NK-92 (cell line): Measurements from ENCODE around the gene CLP1.
"Not testable (repeated sequence)": the region's sequence is repeated elsewhere in the genome, so short reads cannot be mapped to it uniquely, and the experiment has no call there.

Source experiments
- DNase-seq: peaks from one replicate; lab custom pipeline; 2025; ENCODE audit not compliant: unreplicated experiment; lab: John Stamatoyannopoulos, UW

The CLP1 gene

DNA sequence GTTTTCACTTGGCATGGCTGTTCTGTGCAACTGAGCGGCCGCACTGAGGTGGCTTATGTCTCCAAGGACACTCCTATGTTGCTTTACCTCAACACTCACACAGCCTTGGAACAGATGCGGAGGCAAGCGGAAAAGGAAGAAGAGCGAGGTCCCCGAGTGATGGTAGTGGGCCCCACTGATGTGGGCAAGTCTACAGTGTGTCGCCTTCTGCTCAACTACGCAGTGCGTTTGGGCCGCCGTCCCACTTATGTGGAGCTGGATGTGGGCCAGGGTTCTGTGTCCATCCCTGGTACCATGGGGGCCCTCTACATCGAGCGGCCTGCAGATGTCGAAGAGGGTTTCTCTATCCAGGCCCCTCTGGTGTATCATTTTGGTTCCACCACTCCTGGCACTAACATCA lies 2.1 kb downstream of the CLP1 start:
- no peak for DNase-seq

DNA sequence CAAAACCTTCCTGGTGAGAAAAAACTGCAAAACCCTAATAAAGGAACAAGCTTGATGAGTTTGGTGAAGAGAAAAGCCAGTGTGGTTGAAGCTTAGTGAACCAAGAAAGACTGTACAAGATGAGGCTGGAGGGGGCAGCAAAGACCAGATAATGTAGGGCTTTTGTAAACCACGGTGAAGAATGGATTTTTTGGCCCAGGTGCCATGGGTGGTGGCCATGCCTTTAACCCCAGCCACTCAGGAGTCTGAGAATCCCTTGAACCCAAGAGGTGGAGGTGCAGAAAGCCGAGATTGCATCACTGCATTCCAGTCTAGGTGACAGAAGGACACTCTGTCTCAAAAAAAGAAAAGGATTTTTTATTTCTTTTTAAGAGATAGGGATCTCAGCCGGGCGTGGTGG lies 5.3 kb downstream of the CLP1 start:
- DNase-seq = no peak

DNA sequence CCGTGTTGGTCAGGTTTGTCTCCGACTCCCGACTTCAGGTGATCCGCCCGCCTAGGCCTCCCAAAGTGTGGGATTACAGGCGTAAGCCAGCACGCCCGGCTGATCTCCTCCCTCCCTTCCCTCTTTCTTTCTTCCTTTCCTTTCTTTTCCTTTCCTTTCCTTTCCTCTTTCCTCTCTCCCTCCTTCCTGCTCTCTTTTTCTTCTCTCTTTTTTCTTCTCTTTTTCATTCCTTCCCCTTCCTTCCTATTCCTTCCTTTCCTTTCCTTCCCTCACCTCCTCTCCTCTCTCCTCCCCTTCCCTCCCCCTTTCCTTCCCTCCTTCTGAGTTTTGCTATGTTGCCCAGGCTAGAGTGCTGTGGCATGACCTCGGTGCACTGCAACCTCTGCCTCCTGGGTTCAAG lies 6.4 kb downstream of the CLP1 start:
- DNase-seq = no peak

DNA sequence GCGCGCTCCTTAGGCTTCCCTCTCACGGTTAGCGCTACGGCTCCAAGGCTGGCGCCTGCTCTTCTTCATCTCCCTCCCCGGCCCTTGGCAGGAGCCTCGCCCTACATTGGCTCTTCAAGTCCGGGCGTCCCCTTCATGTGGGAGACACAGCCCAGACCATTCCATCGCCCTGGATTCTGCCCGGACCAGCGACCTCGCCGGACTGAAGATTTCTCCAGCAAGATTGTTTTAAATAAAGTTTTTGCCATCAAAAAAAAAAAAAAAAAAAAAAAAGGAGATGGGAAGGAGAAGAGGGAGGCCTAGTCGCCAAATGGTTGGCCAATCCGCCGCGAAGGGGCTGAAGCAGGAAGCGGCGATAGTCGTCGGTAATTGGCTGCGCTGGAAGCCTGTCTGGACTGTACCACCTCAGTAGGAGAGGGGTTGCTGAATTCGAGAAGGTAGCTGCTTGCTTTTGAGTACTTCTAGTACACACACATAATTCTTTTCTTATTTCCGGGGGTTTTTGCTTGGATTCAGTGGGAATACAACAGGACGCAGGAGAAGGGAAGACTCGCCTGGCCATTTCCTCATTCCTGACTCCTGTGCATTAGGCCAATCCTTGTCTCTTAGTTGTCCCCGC lies 9.7 kb downstream of the CLP1 start:
- DNase-seq = peak; percentile 60

DNA sequence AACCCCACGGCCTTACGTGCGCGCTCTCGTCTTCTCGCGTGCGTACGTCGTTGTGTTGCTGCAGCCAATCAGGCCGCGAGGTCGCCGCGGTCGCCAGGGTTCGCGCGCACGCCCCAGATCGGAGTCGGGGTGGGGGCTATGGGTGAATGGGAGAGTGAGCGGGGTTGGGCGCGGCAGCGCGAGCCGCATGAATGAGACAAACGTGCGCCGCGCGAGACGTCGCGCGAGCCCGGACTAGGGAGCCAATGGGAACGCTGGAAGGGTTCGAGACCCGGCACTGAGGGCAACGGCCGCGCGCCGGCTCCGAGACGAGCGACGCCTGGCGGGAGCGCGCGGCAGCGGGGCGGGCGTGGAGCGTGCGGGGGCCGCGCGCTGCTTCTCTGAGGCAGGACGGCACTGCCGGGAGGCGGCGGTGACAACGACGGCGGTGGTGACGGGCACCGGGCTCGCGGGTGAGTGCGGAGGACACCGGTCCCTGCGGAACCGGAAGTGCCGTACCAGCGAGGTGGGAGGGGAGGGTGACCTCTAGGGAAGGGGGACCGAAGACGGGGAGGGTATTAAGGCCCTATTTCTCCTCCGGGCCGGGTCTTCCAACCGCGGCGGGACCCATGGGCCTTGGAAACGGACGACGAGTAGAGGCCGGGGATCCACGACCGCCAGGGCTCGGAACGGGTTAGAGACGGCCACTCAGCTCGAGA lies 10.3 kb downstream of the CLP1 start, which contains the start of gene ZDHHC5:
TSS of gene ZDHHC5 (plus strand) at position 379 of the 698 bp plus-strand sequence. CDS start 4,977 bp downstream, outside the sequence.
- DNase-seq = peak; percentile 91

DNA sequence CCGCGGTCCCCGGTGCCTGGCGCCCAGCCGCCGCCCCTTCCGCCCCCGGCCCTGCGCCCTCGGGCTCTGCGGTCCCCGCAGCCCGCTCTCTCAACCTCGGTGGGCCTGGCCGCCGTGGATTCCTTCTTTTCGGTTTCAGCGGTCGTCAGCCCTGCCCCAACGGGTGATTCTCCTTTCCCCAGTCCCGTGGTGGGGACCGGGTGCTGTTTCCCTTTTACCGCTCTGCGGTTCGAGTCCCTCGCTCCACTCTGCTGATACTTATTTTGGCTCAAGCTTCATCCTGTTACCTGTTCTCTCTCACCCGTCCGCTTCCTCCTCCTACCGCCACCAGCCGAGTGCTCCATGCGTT lies 10.8 kb downstream of the CLP1 start:
- no peak for DNase-seq

DNA sequence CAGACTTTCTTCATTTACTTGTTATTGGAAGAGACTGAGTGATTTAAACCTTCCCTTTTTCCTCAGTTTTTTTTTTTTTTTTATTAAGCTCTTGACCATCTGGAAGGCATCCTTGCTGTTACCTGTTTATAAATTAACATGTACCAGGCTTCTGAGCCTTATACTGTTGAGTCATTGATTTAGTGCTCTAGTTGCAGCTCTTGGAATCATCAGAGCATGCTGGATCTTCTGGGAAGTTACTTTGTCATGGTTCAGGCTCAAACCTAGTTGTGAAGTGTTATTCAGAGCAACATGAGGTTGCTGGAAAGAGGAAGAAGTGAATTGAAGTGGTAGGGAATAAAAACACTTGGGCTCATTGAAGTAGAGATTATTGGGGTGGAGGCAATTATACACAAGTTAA lies 16.7 kb downstream of the CLP1 start:
- no peak for DNase-seq

DNA sequence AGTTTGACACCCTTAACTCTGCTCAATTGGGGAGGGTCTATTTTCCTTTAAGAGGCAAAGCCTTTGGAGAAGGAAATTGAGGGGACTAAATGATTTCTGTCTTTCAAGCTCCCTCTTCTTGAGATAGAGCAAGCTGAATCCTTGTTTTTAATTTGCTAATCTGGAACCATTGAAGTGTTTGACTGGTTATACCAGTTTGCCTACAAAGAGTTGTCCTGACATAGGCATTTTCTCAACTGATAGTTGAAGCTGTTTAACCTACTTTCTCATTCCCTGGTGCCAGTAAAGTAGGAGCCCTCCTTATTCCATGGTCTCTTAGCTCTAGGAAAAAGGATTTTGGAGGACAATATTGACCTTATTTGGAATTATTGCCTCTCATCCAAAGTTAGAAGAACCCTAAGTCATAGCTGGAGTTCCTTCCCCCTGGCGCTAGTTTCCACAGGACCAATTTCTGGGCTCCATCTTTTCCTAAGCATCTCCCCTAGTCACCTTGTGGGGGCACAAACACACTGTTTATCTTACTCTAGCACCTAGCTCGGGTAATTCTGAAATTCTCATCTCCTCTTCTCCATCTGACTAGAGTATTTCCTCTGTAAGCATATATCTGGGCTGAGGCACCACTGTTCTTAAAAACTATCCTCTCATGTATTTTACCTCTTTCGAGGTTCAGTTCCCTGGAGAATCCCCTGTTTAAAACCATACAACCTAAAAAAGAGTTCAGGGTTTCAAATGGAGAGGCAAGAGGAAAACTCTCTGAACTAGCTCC lies 17.8 kb downstream of the CLP1 start:
- no peak for DNase-seq

DNA sequence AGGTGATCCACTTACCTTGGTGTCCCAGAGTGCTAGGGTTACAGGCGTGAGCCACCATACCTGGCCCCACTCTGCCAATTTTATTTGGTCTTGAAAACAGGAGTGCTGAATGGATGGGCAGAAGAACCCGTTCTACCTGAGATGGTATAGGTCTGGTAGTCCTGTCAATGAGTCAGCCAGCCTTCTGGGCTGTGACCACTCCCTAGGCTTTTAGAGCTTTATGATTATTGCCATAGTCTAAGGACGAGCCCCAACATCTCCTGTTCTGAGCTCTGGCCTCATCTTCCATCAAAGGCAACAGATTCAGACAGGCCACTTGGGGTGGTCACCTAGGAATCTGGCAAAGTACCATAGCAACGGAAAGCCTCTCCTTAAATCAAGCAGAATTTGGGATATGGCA lies 21.8 kb downstream of the CLP1 start:
- no peak for DNase-seq

DNA sequence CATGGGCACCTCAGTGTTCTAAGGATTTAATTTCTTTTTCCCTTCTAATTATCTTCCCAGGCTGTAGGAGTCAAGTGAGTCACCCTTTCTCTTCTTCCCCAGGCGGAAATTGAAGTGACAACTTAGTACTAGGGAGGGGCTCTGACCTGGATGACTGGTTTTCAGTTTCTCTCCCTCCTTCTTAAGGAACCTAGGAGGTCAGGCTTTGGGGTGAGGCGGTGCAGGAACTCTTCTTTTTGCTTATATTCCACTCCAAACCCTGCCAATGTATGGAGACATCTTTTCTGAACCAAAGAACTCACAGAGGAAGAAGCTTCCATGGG lies 23.0 kb downstream of the CLP1 start:
- DNase-seq = no peak

DNA sequence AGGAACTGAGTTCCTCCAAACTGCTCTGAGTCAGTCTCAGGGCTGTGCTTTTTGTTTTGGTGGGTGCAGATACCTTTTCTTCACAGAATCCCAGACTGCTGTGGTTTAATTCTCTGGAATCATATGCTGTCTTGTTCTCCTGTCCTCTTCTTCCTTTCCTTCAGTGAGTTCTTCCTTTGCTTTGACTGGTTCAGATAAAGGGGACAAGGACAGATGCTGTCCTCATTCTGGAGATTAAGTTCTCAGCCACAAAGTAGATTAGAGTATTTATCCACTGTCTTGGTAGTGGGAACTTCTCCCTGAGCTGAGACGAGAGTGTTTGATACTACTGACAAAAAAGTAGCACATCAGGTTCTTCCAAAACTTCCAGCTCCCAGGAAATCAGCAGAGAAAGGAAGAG lies 23.6 kb downstream of the CLP1 start:
- no peak for DNase-seq

DNA sequence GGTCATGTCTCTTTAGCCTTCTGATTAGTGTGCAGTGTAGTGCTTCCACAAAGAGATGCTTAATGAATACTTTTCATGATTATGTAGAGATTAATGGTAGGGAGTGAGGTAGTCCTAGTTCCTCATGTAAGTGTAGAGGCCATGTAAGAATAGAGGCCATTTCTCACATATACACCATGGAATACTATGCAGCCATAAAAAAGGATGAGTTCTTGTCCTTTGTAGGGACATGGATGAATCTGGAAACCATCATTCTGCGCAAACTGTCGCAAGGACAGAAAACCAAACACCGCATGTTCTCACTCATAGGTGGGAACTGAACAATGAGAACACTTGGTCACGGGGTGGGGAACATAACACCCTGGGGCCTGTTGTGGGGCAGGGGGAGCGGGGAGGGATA lies 32.9 kb downstream of the CLP1 start:
- not testable (repeated sequence) for DNase-seq

DNA sequence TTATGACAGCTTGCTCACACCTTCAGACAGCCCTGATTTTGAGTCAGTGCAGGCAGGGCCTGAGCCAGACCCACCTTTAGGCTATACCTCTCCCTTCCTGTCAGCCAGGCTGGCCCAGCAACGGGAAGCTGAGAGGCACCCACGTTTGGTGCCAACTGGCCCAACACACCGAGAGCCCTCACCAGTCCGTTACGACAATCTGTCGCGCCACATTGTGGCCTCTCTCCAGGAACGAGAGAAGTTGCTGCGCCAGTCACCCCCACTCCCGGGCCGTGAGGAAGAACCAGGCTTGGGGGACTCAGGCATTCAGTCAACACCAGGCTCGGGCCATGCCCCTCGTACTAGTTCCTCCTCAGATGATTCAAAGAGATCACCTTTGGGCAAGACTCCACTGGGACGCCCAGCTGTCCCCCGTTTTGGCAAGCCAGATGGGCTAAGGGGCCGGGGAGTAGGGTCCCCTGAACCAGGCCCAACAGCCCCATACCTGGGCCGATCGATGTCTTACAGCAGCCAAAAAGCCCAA lies 41.3 kb downstream of the CLP1 start:
- no peak for DNase-seq

DNA sequence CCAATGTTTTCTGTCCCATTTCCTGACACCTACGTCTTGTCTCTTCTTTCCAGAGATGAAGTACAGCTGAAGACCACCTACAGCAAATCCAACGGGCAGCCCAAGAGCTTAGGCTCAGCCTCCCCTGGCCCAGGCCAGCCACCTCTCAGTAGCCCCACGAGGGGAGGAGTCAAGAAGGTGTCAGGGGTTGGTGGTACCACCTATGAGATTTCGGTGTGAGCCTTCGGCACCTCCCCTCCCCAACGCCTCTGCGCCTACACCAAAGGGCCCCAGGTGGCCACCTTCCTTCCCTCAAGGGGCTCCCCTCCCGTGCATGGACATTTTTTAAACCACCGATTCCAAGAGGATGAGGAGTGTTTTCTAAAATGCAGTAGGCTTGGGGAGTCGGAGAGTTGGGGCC lies 42.3 kb downstream of the CLP1 start:
- DNase-seq = no peak

DNA sequence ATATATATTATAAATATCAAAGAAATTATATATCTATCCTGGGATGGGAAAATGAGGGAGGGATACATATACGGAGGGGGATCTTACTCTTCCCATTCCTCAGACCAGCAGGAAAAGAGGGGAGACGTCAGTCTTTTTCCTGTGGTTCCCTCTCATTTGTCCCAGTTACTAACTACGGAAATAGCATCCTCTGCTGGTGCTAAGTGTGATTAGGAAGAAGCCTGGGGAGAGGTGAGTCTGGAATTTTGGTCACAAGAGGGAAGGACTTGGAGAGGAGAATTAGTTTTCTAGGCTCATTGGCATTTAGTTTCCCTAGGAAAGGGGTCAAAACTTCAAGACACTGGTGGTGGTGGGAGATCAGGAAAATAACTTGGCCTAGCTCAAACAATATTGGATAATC lies 42.9 kb downstream of the CLP1 start:
- DNase-seq = no peak

DNA sequence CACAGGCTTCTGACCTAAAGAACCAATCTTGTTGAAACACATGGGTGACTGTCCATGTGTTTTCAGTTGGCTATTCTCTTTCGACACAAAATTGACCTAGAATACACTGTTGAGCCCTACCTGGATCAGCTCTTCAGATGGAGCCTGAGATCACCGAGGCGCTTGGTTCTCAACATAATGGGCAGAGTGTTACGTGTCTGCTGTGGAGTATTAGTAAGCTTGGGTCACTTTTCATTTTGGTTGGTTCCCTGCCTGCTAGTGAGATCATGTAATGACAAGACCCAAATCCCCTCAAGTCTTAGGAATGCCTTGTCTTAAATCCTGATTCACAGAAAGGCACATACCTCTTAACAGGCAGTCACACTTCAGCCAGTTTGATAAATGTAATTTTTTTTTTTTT lies 45.8 kb downstream of the CLP1 start:
- DNase-seq = no peak

DNA sequence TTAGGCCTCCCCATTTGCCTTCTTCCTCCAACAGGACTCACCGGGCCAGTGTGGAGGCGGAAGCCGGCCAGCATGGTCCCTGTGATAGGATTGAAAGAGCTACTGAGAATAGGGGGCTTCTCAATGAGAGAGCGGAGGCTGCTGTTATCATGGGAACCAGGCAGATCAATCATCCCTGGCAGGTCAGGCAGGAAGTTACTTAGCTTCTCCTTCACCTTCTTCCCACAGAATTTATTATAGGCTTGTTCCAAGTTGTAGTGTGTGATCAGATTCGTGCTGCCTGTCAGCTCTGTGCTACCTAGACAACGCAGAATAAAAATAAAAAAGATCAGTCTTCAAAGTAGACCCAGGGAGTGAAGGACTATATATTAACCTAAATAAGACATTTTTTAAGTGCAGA lies 47.4 kb downstream of the CLP1 start:
- DNase-seq = no peak

DNA sequence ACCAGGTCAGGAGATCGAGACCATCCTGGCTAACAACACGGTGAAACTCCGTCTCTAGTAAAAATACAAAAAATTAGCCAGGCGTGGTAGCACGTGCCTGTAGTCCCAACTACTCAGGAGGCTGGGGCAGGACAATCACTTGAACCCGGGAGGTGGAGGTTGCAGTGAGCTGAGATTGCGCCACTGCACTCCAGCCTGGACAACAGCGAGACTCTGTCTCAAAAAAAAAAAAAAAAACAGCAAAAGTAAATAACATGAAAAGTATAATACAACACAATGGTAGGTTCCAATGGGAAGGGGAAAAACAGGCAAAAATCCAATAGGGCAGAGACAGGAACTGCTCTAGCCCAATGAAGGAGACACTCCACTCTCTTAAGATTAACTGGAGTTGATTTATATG lies 47.9 kb downstream of the CLP1 start:
- DNase-seq = not testable (repeated sequence)

DNA sequence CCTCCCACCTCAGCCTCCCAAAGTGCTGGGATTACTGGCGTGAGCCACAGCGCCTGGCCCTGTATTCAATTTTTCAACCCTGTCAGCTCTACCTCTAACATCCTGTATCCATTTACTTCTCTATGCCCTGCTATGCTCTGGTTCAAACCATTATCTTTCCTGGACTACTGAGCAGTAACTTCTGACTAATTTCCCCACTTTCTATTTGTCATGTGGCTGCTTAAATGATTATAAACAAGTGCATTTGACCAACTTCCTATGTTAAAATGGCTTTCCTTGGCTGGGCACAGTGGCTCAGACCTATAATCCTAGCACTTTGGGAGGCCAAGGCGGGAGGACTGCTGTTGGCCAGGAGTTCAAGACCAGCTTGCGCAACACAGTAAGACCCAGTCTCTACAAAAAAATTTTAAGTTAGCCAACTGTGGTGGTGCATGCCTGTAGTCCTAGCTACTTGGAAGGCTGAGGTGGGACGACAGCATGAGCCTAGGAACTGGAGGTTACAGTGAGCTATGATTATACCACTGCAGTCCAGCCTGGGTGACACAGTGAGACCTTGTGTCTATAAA lies 52.3 kb downstream of the CLP1 start:
- no peak for DNase-seq
